Dermis microvascular lymphatic vessel endothelial cell (primary cell): ENCODE measurements around the gene TBC1D2B. TPM values are rescaled to one million over a fixed set of nuclear protein-coding genes. Genes with fewer than 3 reads are reported as not detected.

Experiments used
- DNase-seq, 2 donors: peaks; one replicate each; pipeline versions ENCODE4 v3.0.0 to v3.0.0-alpha.2; 2010; ENCODE audit warnings: low read depth in 2 of 2
- total RNA-seq: library from RNA; depleted of rRNA; stranded (reverse); fragments of >200 nt; gene quantifications from 2 replicates; pipeline ENCODE4 v1.2.1, GENCODE V29; 2014

The TBC1D2B gene
- total RNA-seq, 1 donor from 2014 or later: 28.2 TPM

- no peak for DNase-seq
These were observed 20.2 kb upstream of the TBC1D2B start for GRCh38 chr15:78097667-78098066.

- DNase-seq: no peak
These were observed 15.9 kb upstream of the TBC1D2B start for GRCh38 chr15:78093242-78094020.

- no peak for DNase-seq
These were observed 14.9 kb upstream of the TBC1D2B start, which contains the start of gene SH2D7 for GRCh38 chr15:78092261-78093041. SH2D7 (plus strand) TSS chr15:78092561; CDS start chr15:78092585, 24 bp downstream.

- no peak for DNase-seq
These were observed 13.0 kb upstream of the TBC1D2B start for GRCh38 chr15:78090422-78091063.

- DNase-seq: no peak
These were observed 11.2 kb upstream of the TBC1D2B start for GRCh38 chr15:78088773-78089080.

- no peak for DNase-seq
These were observed 10.7 kb upstream of the TBC1D2B start for GRCh38 chr15:78087951-78088772.

- DNase-seq: no peak
These were observed 8.4 kb upstream of the TBC1D2B start for GRCh38 chr15:78085928-78086327.

GRCh38 chr15:78084449-78084750 lies 6.9 kb upstream of the TBC1D2B start:
- DNase-seq: no peak

- DNase-seq: no peak
These were observed 6.4 kb upstream of the TBC1D2B start for GRCh38 chr15:78083687-78084448.

GRCh38 chr15:78083186-78083585 lies 5.7 kb upstream of the TBC1D2B start:
- DNase-seq: no peak

- DNase-seq: no peak
These were observed 5.2 kb upstream of the TBC1D2B start for GRCh38 chr15:78082743-78083110.

- peak in 1 of 2 donors; percentile 17 for DNase-seq
These were observed 4.7 kb upstream of the TBC1D2B start for GRCh38 chr15:78082106-78082742.

- no peak for DNase-seq
These were observed 2.6 kb upstream of the TBC1D2B start for GRCh38 chr15:78080088-78080460.

GRCh38 chr15:78079298-78080087 lies 2.0 kb upstream of the TBC1D2B start:
- DNase-seq: no peak

- DNase-seq: no peak
These were observed 330 bp upstream of the TBC1D2B start for GRCh38 chr15:78077871-78078210.

GRCh38 chr15:78076231-78077052 lies 1.1 kb downstream of the TBC1D2B start:
- peak in 1 of 2 donors; percentile 32 for DNase-seq

GRCh38 chr15:78075490-78076230 lies 1.9 kb downstream of the TBC1D2B start:
- peak; percentile 80 to 93 for DNase-seq
